Measurements from ENCODE around the gene ATG4B. TPM values are rescaled to one million over a fixed set of nuclear protein-coding genes. Genes with fewer than 3 reads are reported as not detected.

The ATG4B gene
- total RNA-seq, 4 donors from 2014 or later = 58.5 to 129 (median 86.2) TPM

DNA sequence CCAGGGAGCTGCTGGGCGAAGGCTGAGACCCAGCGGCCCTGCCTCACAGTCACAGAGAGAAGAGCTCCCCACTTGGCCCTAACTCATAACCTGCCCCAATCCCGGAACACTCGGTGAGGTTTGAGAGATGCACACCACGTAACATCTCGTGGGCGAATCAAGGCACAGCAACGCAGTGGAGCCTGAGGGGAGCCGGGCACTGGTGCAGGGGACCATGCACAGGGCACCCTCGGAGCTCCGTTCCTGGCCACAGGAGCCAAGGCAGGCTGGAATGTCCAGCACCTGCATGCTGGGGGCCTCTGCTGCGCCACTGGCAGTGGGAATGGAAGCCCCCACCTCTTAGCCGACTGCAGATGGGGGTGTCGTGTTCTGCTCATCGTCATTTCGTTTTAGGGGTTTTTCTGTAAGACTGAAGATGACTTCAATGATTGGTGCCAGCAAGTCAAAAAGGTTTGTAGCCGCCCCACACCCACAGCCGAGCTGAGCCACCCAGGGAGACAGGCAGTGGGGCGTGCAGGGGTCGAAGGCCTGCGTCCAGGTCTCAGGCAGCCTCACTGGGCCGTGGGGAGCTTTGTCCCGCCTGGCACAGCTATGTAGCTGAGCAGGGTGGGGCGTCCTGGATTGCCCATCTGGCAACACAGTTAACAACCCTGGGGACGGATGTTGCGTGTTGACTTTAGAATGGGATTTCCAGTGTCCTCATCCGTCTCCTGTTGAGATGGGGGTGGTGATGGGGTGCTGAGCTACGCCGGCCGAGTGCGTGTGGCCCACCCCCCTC lies 33.0 kb downstream of the ATG4B start:
- 93 to 94% methylated on average over 21 to 22 of the region's 31 CpGs for WGBS, 2 donors
- H3K4me3 ChIP-seq (replicated peaks in 1 of 3) = no peak overlapping the region
- intact Hi-C loops (cut with DNase I) = no loop called here
- DNase-seq = no peak
- no peaks in the 10 kb centered on the region for H3K9me3 ChIP-seq
- H3K4me1 ChIP-seq = no peaks in the 10 kb centered on the region
- H3K36me3 ChIP-seq = peaks cover 41 to 54% of the 10 kb centered on the region in 2 donors
- no peak overlapping the region for H3K27ac ChIP-seq
- H3K27me3 ChIP-seq = no peaks in the 10 kb centered on the region
- no peak for TF ChIP-seq POLR2A (IDR thresholded peaks at IDR 0.05)
- TF ChIP-seq CTCF (IDR thresholded peaks at IDR 0.05) = no peak

GRCh38 chr2:241671457-241672240 lies 34.2 kb downstream of the ATG4B start:
- WGBS, 2 donors = 94% methylated on average over 15 to 31 of the region's 31 CpGs
- peaks cover 39 to 54% of the 10 kb centered on the region in 2 donors for H3K36me3 ChIP-seq

DNA sequence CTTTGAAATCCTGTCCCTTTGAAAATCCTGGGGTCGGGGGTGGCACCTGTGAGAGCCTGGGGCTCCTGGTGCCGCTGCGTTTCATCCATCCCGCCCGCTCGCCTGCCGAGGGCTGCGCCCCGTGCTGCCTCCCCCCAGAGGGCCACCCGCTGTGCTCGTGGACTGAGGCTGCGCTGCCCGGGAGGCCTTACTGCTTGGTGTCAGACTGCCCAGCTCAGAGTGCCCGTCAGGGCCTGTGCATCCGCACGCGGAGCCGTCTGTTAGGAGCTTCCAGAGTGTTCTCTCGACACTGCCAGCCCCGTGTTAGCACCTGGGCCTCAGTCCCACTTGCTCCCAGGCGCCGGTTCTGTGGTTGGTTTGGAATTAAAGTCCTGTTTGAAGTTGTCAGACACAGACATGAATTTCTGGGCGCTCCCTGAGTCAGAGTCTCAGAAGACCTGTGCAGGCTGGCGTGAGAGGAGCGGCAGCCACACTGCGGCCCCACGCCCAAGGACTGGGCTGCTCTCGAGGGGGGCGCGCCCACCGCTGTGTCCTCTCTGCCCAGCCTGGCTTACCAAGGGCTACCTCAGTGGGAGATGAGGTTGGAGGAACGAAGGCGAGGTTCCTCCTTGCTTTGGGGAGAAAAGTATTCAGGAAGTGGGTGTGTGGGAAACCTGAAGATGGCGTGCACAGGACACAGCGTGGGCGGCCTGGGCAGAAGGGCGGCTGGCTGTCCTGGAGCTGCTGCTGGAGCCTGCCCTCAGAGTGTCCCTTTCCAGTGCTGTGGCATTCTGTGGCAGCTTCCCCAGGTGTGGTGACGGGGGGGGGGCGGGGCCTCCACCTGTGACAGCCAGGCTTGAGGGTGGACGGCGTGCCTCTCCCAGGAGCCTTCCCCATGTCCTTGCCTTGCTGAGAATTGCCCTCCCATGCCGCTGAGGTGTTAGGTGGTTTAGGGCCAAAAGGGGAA lies 35.0 kb downstream of the ATG4B start:
- DNase-seq = no peak
- no peak for TF ChIP-seq CTCF (IDR thresholded peaks at IDR 0.05)
- no peak for TF ChIP-seq POLR2A (IDR thresholded peaks at IDR 0.05)
- Histone ChIP-seq H3K4me3 (replicated peaks in 1 of 3) (no peak overlapping the region), H3K27ac (no peak overlapping the region), H3K27me3 (no peaks in the 10 kb centered on the region), H3K9me3 (no peaks in the 10 kb centered on the region), H3K4me1 (no peaks in the 10 kb centered on the region), H3K36me3 (peaks cover 35 to 56% of the 10 kb centered on the region in 2 donors)
- 94% methylated on average over 32 to 36 of the region's 42 CpGs for WGBS, 2 donors
- intact Hi-C loops (cut with DNase I) = no loop called here

More at GRCh38 chr2:241671457-241672240, 34.2 kb downstream of the ATG4B start:
- H3K4me1 ChIP-seq = no peaks in the 10 kb centered on the region
- DNase-seq = no peak
- TF ChIP-seq CTCF (IDR thresholded peaks at IDR 0.05) (no peak), POLR2A (IDR thresholded peaks at IDR 0.05) (no peak)
- no peak overlapping the region for H3K27ac ChIP-seq
- H3K27me3 ChIP-seq = no peaks in the 10 kb centered on the region
- no peaks in the 10 kb centered on the region for H3K9me3 ChIP-seq
- intact Hi-C loops (cut with DNase I) = no loop called here
- H3K4me3 ChIP-seq (replicated peaks in 1 of 3) = no peak overlapping the region

DNA sequence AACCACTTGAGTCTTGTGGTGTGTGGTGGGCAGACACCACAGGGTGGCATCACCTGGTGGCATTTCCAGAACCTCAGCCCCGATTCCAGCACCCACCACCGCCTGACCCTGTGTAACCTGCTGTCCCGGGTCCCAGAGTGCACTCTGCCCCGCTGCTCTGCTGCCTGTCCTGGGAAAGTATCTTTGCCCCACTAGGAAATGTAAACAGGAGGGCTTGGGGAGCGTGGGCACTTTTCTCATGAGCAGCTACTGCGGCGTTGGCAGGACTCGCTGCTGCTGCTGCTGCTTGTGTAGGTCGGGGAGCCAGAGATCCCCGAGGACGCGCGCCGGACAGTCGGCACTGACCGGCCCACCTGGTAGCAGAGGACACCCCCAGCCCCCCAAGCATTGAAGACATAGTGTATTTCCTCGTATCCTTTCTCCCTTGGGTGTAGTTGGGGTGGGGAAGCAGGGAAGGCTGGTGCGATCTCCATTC lies 35.7 kb downstream of the ATG4B start:
- Histone ChIP-seq H3K4me1 (no peaks in the 10 kb centered on the region), H3K9me3 (no peaks in the 10 kb centered on the region), H3K36me3 (peaks cover 28 to 49% of the 10 kb centered on the region in 2 donors), H3K27me3 (no peaks in the 10 kb centered on the region), H3K27ac (no peak overlapping the region), H3K4me3 (replicated peaks in 1 of 3) (no peak overlapping the region)
- WGBS, 2 donors = 92% methylated on average over 17 to 18 of the region's 18 CpGs
- no peak for DNase-seq
- intact Hi-C loops (cut with DNase I) = no loop called here
- TF ChIP-seq POLR2A (IDR thresholded peaks at IDR 0.05) = no peak
- TF ChIP-seq CTCF (IDR thresholded peaks at IDR 0.05) = no peak

All from thyroid gland (tissue), 4 donors.